Measurements from ENCODE around the gene USP5. TPM values are rescaled to one million over a fixed set of nuclear protein-coding genes. Genes with fewer than 3 reads are reported as not detected.

The USP5 gene
- polyA plus RNA-seq, 1 donor from 2014 or later: 130 TPM

DNA sequence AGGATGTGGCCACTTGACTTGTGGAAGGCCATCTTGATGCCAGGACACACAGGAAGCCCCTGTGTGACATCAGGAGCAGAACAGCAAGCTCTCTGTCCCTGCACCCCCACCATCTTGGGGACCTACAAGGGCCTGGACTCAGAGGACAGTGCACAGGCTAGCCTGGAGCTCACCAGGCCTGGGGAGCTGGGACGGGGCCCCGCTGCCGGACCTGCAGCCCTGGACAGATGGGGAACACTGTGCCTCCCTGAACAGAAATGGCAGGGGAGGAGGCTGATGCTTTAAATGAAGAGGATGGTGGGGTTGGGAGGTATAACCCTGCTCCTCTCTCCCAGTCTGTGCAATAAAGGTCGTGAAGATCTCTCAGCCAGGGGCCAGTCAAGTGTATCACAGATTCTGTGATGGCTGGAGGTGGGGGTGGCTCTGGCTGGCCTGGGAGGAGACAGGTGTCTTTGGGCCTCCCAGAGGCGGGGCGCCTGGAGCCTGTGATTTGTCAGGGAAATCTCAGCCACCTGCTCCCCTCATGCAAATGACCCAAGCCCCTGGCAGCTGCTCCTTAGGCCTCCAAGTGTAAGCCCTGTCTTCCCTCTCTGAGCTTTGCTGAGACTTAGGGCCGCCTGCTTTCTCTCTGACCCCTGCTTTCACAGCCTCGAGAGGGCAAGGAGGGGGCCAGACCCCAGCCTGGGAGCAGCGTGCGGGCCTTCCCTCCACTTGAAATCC is 12.3 kb upstream of the USP5 start:
- TF ChIP-seq, protein P1, sequence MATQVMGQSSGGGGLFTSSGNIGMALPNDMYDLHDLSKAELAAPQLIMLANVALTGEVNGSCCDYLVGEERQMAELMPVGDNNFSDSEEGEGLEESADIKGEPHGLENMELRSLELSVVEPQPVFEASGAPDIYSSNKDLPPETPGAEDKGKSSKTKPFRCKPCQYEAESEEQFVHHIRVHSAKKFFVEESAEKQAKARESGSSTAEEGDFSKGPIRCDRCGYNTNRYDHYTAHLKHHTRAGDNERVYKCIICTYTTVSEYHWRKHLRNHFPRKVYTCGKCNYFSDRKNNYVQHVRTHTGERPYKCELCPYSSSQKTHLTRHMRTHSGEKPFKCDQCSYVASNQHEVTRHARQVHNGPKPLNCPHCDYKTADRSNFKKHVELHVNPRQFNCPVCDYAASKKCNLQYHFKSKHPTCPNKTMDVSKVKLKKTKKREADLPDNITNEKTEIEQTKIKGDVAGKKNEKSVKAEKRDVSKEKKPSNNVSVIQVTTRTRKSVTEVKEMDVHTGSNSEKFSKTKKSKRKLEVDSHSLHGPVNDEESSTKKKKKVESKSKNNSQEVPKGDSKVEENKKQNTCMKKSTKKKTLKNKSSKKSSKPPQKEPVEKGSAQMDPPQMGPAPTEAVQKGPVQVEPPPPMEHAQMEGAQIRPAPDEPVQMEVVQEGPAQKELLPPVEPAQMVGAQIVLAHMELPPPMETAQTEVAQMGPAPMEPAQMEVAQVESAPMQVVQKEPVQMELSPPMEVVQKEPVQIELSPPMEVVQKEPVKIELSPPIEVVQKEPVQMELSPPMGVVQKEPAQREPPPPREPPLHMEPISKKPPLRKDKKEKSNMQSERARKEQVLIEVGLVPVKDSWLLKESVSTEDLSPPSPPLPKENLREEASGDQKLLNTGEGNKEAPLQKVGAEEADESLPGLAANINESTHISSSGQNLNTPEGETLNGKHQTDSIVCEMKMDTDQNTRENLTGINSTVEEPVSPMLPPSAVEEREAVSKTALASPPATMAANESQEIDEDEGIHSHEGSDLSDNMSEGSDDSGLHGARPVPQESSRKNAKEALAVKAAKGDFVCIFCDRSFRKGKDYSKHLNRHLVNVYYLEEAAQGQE (IDR thresholded peaks at IDR 0.05; ENCODE audit: borderline replicate concordance): no peak
- no peak for TF ChIP-seq TAF1 (IDR thresholded peaks at IDR 0.05; ENCODE audit: low read depth)
- no peak for TF ChIP-seq RAD21 (conservative IDR thresholded peaks at IDR 0.05)
- TF ChIP-seq SMC3 (conservative IDR thresholded peaks at IDR 0.05; ENCODE audit: poor library complexity): no peak
- H3K4me3 ChIP-seq (ENCODE audit: low read length): no peak overlapping the region
- no peaks in the 10 kb centered on the region for H3K9me3 ChIP-seq (ENCODE audit: low read length)
- no peaks in the 10 kb centered on the region for H4K20me1 ChIP-seq (ENCODE audit: insufficient read depth)
- H3K4me2 ChIP-seq (ENCODE audit: low read length): no peak overlapping the region
- H3K27ac ChIP-seq (ENCODE audit: low read length): no peak overlapping the region
- H2AFZ ChIP-seq (ENCODE audit: low read depth, low read length): no peak overlapping the region
- H3K27me3 ChIP-seq (ENCODE audit: insufficient read depth, low read depth, low read length): no peaks in the 10 kb centered on the region
- H3K9ac ChIP-seq (ENCODE audit: low read length): no peak overlapping the region
- H3K36me3 ChIP-seq (ENCODE audit: insufficient read depth, low read length): no peaks in the 10 kb centered on the region
- H3F3A ChIP-seq (ENCODE audit: insufficient read depth, low read length, poor library complexity, severe bottlenecking): no peaks in the 10 kb centered on the region
- no peaks in the 10 kb centered on the region for H3K9me2 ChIP-seq (ENCODE audit: insufficient read depth, low read length)
- H3K79me2 ChIP-seq (replicated peaks; ENCODE audit: insufficient read depth, low read length): no peaks in the 10 kb centered on the region

DNA sequence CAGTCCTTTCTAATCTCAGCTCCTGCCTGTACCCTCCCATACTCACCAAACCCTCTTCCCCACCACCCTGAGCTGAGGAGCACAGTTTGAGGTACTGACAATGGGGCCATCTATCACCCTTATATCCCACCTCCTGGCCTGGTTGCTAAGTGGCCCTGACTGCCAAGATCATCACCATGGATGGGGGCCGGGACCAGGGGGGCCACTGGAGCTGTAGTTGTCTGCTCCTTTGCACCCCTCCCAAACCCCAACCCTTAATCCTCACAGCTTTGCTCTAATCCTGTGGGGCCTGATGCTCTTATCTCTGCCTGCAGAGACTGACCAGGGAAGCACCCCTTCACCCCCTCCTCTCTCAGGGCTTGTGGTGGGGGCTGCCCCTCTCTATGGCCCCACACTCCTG is 11.6 kb upstream of the USP5 start:
- Histone ChIP-seq H4K20me1 (ENCODE audit: insufficient read depth) (no peaks in the 10 kb centered on the region), H3K9ac (ENCODE audit: low read length) (no peak overlapping the region), H3K27ac (ENCODE audit: low read length) (no peak overlapping the region), H3K9me2 (ENCODE audit: insufficient read depth, low read length) (no peaks in the 10 kb centered on the region), H3F3A (ENCODE audit: insufficient read depth, low read length, poor library complexity, severe bottlenecking) (no peaks in the 10 kb centered on the region), H3K79me2 (replicated peaks; ENCODE audit: insufficient read depth, low read length) (no peaks in the 10 kb centered on the region), H3K4me3 (ENCODE audit: low read length) (no peak overlapping the region), H3K36me3 (ENCODE audit: insufficient read depth, low read length) (no peaks in the 10 kb centered on the region), H2AFZ (ENCODE audit: low read depth, low read length) (no peak overlapping the region), H3K27me3 (ENCODE audit: insufficient read depth, low read depth, low read length) (no peaks in the 10 kb centered on the region), H3K4me2 (ENCODE audit: low read length) (no peak overlapping the region), H3K9me3 (ENCODE audit: low read length) (no peaks in the 10 kb centered on the region)
- TF ChIP-seq SMC3 (conservative IDR thresholded peaks at IDR 0.05; ENCODE audit: poor library complexity): no peak
- no peak for TF ChIP-seq EZH2 (IDR thresholded peaks at IDR 0.05; ENCODE audit: borderline replicate concordance, insufficient read depth, low read length, poor library complexity, severe bottlenecking)
- no peak for TF ChIP-seq POLR2AphosphoS5 (IDR thresholded peaks at IDR 0.05)
- TF ChIP-seq, protein P2, sequence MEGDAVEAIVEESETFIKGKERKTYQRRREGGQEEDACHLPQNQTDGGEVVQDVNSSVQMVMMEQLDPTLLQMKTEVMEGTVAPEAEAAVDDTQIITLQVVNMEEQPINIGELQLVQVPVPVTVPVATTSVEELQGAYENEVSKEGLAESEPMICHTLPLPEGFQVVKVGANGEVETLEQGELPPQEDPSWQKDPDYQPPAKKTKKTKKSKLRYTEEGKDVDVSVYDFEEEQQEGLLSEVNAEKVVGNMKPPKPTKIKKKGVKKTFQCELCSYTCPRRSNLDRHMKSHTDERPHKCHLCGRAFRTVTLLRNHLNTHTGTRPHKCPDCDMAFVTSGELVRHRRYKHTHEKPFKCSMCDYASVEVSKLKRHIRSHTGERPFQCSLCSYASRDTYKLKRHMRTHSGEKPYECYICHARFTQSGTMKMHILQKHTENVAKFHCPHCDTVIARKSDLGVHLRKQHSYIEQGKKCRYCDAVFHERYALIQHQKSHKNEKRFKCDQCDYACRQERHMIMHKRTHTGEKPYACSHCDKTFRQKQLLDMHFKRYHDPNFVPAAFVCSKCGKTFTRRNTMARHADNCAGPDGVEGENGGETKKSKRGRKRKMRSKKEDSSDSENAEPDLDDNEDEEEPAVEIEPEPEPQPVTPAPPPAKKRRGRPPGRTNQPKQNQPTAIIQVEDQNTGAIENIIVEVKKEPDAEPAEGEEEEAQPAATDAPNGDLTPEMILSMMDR (IDR thresholded peaks at IDR 0.05; ENCODE audit: poor library complexity, severe bottlenecking): no peak
- TF ChIP-seq, protein P1 (IDR thresholded peaks at IDR 0.05; ENCODE audit: borderline replicate concordance): no peak
- TF ChIP-seq TAF1 (IDR thresholded peaks at IDR 0.05; ENCODE audit: low read depth): no peak
- TF ChIP-seq EP300 (conservative IDR thresholded peaks at IDR 0.05; ENCODE audit: poor library complexity, severe bottlenecking): no peak
- TF ChIP-seq MXI1 (conservative IDR thresholded peaks at IDR 0.05; ENCODE audit: poor library complexity, severe bottlenecking): no peak
- no peak for TF ChIP-seq RAD21 (conservative IDR thresholded peaks at IDR 0.05)
